H9 (cell line): ENCODE results near the gene ZNF839. TPM values are rescaled to one million over a fixed set of nuclear protein-coding genes. Genes with fewer than 3 reads are reported as not detected.

Experiments
- DNase-seq: peaks from one replicate; pipeline ENCODE4 v3.0.0-alpha.2; 2017
- H2AFZ ChIP-seq: one replicate; pipeline ENCODE4 v1.6.1; 2013; ENCODE audit warnings: mild to moderate bottlenecking, low read length, control low read depth, moderate library complexity
- H2AK5ac ChIP-seq: 2 replicates; pipeline ENCODE4 v1.6.1; 2013; ENCODE audit warnings: low read length, control low read depth, mixed read lengths; ENCODE audit not compliant: insufficient read length
- H2BK120ac ChIP-seq: one replicate; pipeline ENCODE4 v1.6.1; 2013; ENCODE audit warnings: low read depth, mild to moderate bottlenecking, low read length, control low read depth, inconsistent platforms; ENCODE audit not compliant: poor library complexity, severe bottlenecking
- H2BK12ac ChIP-seq: 2 replicates; pipeline ENCODE4 v1.6.1; 2013; ENCODE audit warnings: low read length, control low read depth, mixed read lengths, low read depth; ENCODE audit not compliant: insufficient read length
- H2BK15ac ChIP-seq: 2 replicates; pipeline ENCODE4 v1.6.1; 2013; ENCODE audit warnings: low read depth, low read length, control low read depth
- H2BK20ac ChIP-seq: one replicate; pipeline ENCODE4 v1.6.1; 2013; ENCODE audit warnings: low read depth, mild to moderate bottlenecking, low read length, control low read depth, inconsistent platforms; ENCODE audit not compliant: poor library complexity, severe bottlenecking
- H2BK5ac ChIP-seq: 2 replicates; pipeline ENCODE4 v1.6.1; 2013; ENCODE audit warnings: low read length, control low read depth, mixed read lengths; ENCODE audit not compliant: insufficient read length
- H3K14ac ChIP-seq: 2 replicates; pipeline ENCODE4 v1.6.1; 2013; ENCODE audit warnings: low read length, control low read depth; ENCODE audit not compliant: insufficient read depth
- H3K18ac ChIP-seq: 2 replicates; pipeline ENCODE4 v1.6.1; 2013; ENCODE audit warnings: low read depth, mild to moderate bottlenecking, mixed read lengths, low read length, control low read depth; ENCODE audit not compliant: insufficient read length
- H3K23ac ChIP-seq: 2 replicates; pipeline ENCODE4 v1.6.1; 2013; ENCODE audit warnings: low read length, control low read depth, mixed read lengths, low read depth; ENCODE audit not compliant: insufficient read length
- H3K23me2 ChIP-seq: 2 replicates; pipeline ENCODE4 v1.6.1; 2013; ENCODE audit warnings: low read depth, mild to moderate bottlenecking, mixed read lengths, low read length, control low read depth; ENCODE audit not compliant: insufficient read length, poor library complexity, severe bottlenecking
- H3K27ac ChIP-seq: 2 replicates; pipeline ENCODE4 v1.5.1; 2013; ENCODE audit warnings: low read length, control low read depth, mixed read lengths, low read depth; ENCODE audit not compliant: insufficient read length
- H3K27me3 ChIP-seq: 2 replicates; pipeline ENCODE4 v1.6.1; 2013; ENCODE audit warnings: low read length, control low read depth, inconsistent platforms; ENCODE audit not compliant: insufficient read depth
- H3K4ac ChIP-seq: 2 replicates; pipeline ENCODE4 v1.6.1; 2013; ENCODE audit warnings: low read depth, mild to moderate bottlenecking, control low read depth, inconsistent platforms, low read length, moderate library complexity
- H3K4me1 ChIP-seq: 2 replicates; pipeline ENCODE4 v1.6.1; 2013; ENCODE audit warnings: low read length, control low read depth, inconsistent platforms; ENCODE audit not compliant: insufficient read depth
- H3K4me2 ChIP-seq: 2 replicates; pipeline ENCODE4 v1.6.1; 2013; ENCODE audit warnings: low read length, control low read depth, mixed read lengths; ENCODE audit not compliant: insufficient read length, insufficient read depth
- H3K56ac ChIP-seq: 2 replicates; pipeline ENCODE4 v1.6.1; 2013; ENCODE audit warnings: low read depth, mild to moderate bottlenecking, mixed read lengths, low read length, control low read depth; ENCODE audit not compliant: insufficient read length
- H3K79me1 ChIP-seq: 2 replicates; pipeline ENCODE4 v1.6.1; 2013; ENCODE audit warnings: low read depth, mild to moderate bottlenecking, moderate library complexity, low read length, control low read depth, inconsistent platforms; ENCODE audit not compliant: insufficient read depth, poor library complexity, severe bottlenecking
- H3K79me2 ChIP-seq: 2 replicates; pipeline ENCODE4 v1.6.1; 2013; ENCODE audit warnings: low read length, control low read depth, inconsistent platforms; ENCODE audit not compliant: insufficient read depth
- H3K9ac ChIP-seq: 2 replicates; pipeline ENCODE4 v1.6.1; 2013; ENCODE audit warnings: low read length, control low read depth, mixed read lengths; ENCODE audit not compliant: insufficient read length; ENCODE audit errors: extremely low read depth
- H3K9me3 ChIP-seq: one replicate; pipeline ENCODE4 v1.6.1; 2013; ENCODE audit warnings: low read depth, low read length, inconsistent platforms; ENCODE audit not compliant: control insufficient read depth
- H3T11ph ChIP-seq: one replicate; pipeline ENCODE4 v1.6.1; 2013; ENCODE audit warnings: mild to moderate bottlenecking, low read length, control low read depth, inconsistent platforms
- H4K20me1 ChIP-seq: one replicate; pipeline ENCODE4 v1.6.1; 2013; ENCODE audit not compliant: control insufficient read depth, insufficient read length, insufficient read depth
- H4K5ac ChIP-seq: 2 replicates; pipeline ENCODE4 v1.6.1; 2013; ENCODE audit warnings: low read depth, mild to moderate bottlenecking, mixed read lengths, low read length, control low read depth; ENCODE audit not compliant: insufficient read length
- H4K8ac ChIP-seq: replicated peaks from 2 replicates; pipeline ENCODE4 v1.6.1; 2013; ENCODE audit warnings: low read length, control low read depth, mixed read lengths, low read depth; ENCODE audit not compliant: insufficient read length
- H4K91ac ChIP-seq: 2 replicates; pipeline ENCODE4 v1.6.1; 2013; ENCODE audit warnings: low read depth, mild to moderate bottlenecking, moderate library complexity, mixed read lengths, low read length, control low read depth; ENCODE audit not compliant: insufficient read length
- H3K27ac Mint-ChIP-seq, 3 experiments: 2 replicates in 2 of 3; 3 replicates in 1 of 3; pipeline ENCODE4 v1.8.0; 2020 to 2021; ENCODE audit warnings: mixed read lengths in 3 of 3, mild to moderate bottlenecking in 1 of 3, moderate library complexity in 1 of 3
- H3K27me3 Mint-ChIP-seq: 2 replicates; pipeline ENCODE4 v1.8.0; 2021; ENCODE audit warnings: low read depth, mild to moderate bottlenecking, moderate library complexity, mixed read lengths
- H3K36me3 Mint-ChIP-seq, 3 experiments: 2 replicates in 2 of 3; 3 replicates in 1 of 3; pipeline ENCODE4 v1.8.0; 2020 to 2021; ENCODE audit warnings: low read depth in 3 of 3, mixed read lengths in 3 of 3; ENCODE audit not compliant: insufficient read depth in 1 of 3
- H3K4me1 Mint-ChIP-seq, 2 experiments: 2 replicates each; pipeline ENCODE4 v1.8.0; 2020; ENCODE audit warnings: mixed read lengths in 2 of 2
- H3K4me3 Mint-ChIP-seq, 2 experiments: 2 replicates in 1 of 2; 3 replicates in 1 of 2; pipeline ENCODE4 v1.8.0; 2020 to 2021; ENCODE audit warnings: mild to moderate bottlenecking in 2 of 2, mixed read lengths in 2 of 2, moderate library complexity in 1 of 2
- H3K9me3 Mint-ChIP-seq, 2 experiments: 2 replicates in 1 of 2; 3 replicates in 1 of 2; pipeline ENCODE4 v1.8.0; 2020; ENCODE audit warnings: mild to moderate bottlenecking in 2 of 2, mixed read lengths in 2 of 2, moderate library complexity in 1 of 2
- CTCF ChIP-seq: fragments of 200-600 bp; sonication (generic); conservative IDR thresholded peaks from 3 replicates; pipeline ENCODE4 v1.8.0; 2021; ENCODE audit warnings: antibody characterized with exemption, mild to moderate bottlenecking
- WGBS: extraction: QIAGEN DNeasy Blood & Tissue Kit; methylation state at CpG from one replicate; pipeline ENCODE4 v1.1.7; 2013; ENCODE audit warnings: missing lambda C conversion rate, low lambda C conversion rate, mixed read lengths; ENCODE audit not compliant: insufficient read length; ENCODE audit errors: extremely low coverage; 5-methylcytosine and 5-hydroxymethylcytosine counted together
- total RNA-seq: library from RNA; stranded (reverse); gene quantifications from 2 replicates; pipeline ENCODE4 v1.2.1, GENCODE V29; 2021

ZNF839 gene
- total RNA-seq, 1 experiment from 2014 or later, result 9.4 TPM

GRCh38 chr14:102303664-102304063, 15.9 kb upstream of the ZNF839 start:
- no peaks in the 10 kb centered on the region for H3K9me3 ChIP-seq
- no peaks in the 10 kb centered on the region; a peak in 1 of 7 replicates for H3K36me3 Mint-ChIP-seq
- H3K18ac ChIP-seq, result no peak overlapping the region
- no peak overlapping the region for H3K56ac ChIP-seq
- H2BK20ac ChIP-seq, result no peak overlapping the region
- no peak overlapping the region for H3K4me2 ChIP-seq
- no peak overlapping the region for H3K14ac ChIP-seq
- H2BK15ac ChIP-seq, result no peak overlapping the region
- no peak overlapping the region for H3K9ac ChIP-seq
- peaks cover 4% of the 10 kb centered on the region in 2 experiments; a peak in 3 of 4 replicates for H3K4me1 Mint-ChIP-seq
- H3K79me2 ChIP-seq, result no peaks in the 10 kb centered on the region
- H3K4ac ChIP-seq, result no peak overlapping the region
- no peak overlapping the region for H3K27ac ChIP-seq
- H3K4me3 Mint-ChIP-seq, result peak overlapping the region in 1 of 2 experiments; percentile 10; a peak in 4 of 5 replicates
- H3K23ac ChIP-seq, result no peak overlapping the region
- no peak overlapping the region for H2BK5ac ChIP-seq
- no peaks in the 10 kb centered on the region for H4K20me1 ChIP-seq
- no peaks in the 10 kb centered on the region for H3K79me1 ChIP-seq
- H2BK12ac ChIP-seq, result no peak overlapping the region
- H3K27ac Mint-ChIP-seq, result no peak overlapping the region
- WGBS, result no CpG with 5 or more reads among the region's 3 CpGs
- DNase-seq, result no peak
- peaks cover 5% of the 10 kb centered on the region for H3K23me2 ChIP-seq
- no peak overlapping the region for H4K5ac ChIP-seq
- no peak overlapping the region for H4K91ac ChIP-seq
- H3T11ph ChIP-seq, result no peak overlapping the region
- peaks cover 0 to 1% of the 10 kb centered on the region in 2 experiments; a peak in 1 of 5 replicates for H3K9me3 Mint-ChIP-seq
- no peak overlapping the region for H4K8ac ChIP-seq
- no peak overlapping the region for H2BK120ac ChIP-seq
- peaks cover 10% of the 10 kb centered on the region; the same call in 1 of the 2 replicates for H3K27me3 Mint-ChIP-seq
- H2AFZ ChIP-seq, result no peak overlapping the region
- H3K4me1 ChIP-seq, result no peaks in the 10 kb centered on the region
- H2AK5ac ChIP-seq, result no peak overlapping the region
- no peak for TF ChIP-seq CTCF
- H3K27me3 ChIP-seq, result no peaks in the 10 kb centered on the region
